SHP77 treated with DMSO at 0.1 percent for 48 hours (cell line): ENCODE results near the gene FASTK.
A peak's percentile ranks its signal among the peaks of the same experiment; 100 is the strongest.

Experiments used
- DNase-seq: peaks from one replicate; lab custom pipeline; 2025; lab: John Stamatoyannopoulos, UW

The FASTK gene

DNA sequence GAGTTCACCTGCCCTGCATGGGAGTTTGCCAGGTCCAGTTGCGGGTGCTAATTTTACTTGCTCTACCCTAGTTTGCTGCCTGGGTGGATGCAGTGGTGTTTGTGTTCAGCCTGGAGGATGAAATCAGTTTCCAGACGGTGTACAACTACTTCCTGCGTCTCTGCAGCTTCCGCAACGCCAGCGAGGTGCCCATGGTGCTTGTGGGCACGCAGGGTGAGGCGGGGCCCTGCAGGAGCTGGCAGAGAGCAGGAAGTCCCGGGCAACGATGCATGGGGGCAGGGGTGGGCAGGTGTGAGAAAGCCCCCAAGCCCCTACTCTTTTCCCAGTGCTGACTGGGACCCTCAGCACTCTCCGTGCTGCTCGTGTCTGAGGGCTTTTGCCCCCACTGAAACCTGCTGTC, 37.0 kb upstream of the FASTK start:
- no peak for DNase-seq

DNA sequence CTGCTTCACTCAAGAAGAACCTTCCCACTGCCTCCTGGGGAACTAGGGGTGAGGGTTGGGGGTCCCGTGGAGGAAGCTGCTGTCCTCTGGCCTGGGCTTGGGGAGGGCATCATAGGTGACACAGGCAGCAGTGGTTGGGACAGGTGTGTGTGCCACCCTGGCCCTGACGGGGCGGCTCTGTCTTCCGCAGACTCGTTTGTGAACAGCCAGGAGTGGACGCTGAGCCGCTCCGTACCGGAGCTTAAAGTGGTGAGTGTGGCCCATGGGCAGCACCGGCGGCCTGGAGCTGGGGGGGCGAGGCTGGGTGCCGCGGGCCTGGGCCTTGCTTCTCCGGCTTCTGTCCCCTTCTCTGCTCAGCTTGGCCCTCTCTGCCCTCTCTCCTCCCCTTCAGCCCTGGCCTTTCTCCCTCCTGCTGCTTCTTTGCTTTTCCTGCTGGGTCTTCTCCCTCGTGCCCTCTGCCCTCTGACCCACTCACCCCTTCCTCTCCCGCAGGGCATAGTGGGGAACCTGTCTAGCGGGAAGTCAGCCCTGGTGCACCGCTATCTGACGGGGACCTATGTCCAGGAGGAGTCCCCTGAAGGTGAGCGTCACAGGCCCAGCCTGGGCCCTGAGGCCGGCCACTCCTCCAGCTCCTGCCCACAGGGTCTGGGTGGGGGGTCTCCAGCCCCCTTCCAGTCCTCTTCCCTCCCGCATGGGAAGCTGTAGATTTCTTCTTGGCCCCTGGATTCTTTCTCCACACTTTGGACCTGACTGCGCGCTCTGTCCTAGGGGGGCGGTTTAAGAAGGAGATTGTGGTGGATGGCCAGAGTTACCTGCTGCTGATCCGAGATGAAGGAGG, 36.2 kb upstream of the FASTK start:
- DNase-seq: no peak

DNA sequence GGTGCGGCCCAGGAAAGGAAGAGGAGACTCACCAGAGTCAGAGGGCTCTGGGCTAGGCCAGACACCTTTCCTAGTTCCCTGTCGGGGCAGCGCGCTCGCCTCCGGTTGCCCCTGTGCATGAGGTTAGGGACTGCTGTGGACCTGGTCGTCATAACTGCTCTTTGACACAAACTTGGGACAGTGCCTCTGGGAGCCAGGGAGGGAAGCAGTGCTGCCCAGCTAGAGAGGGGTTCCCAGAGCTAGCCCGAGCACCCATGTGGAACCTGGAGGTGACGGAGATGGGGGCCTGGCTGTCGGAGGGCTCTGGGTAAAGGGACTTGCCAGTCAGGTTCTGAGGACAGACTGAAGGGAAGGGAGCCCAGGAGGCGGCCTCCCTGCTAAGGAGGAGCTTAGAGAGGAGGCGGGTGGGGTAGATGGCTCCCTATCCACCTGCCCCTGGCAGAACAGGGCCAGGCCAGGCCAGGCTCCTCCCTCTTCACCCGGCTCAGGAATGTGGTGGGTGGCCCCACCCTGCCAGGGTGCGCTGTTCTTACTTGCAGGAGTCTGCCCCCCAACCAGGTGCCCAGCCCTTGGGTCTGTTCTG, 35.3 kb upstream of the FASTK start:
- no peak for DNase-seq

DNA sequence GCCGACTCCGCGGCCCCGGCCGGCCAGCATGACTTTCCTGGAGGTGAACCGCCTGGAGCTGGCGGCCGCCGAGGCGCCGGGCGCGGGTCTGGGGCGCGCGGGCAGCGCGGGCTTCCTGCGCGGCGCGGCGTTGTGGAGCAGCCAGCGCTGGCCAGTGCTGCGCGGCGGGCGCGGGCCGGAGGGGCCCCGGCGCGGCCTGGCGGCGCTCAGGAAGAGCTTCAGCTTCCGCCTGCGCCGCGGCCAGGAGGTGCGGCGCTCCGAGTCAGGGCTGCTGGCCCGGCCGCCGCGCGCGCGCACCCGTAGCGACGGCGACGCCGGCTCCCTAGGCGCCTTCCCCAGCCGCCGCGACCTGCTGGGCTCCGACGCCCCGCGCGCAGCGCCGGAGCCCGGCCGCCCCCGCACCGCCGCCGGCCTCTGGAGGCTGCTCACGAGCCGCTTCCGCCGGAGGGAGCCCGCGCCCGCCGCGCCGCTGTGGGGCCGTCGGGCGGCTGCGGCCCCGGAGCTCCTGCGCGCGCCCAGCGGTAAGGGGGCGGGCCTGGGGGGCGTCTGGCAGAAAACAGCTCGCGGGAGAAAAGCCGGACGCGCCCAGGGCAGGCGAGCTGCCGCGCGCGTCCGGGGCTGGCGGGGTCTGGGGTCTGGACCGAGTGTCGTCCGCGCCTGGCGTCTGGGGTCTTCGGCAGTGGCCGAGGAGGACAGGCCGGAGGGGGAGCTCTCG, 34.7 kb upstream of the FASTK start:
- no peak for DNase-seq

DNA sequence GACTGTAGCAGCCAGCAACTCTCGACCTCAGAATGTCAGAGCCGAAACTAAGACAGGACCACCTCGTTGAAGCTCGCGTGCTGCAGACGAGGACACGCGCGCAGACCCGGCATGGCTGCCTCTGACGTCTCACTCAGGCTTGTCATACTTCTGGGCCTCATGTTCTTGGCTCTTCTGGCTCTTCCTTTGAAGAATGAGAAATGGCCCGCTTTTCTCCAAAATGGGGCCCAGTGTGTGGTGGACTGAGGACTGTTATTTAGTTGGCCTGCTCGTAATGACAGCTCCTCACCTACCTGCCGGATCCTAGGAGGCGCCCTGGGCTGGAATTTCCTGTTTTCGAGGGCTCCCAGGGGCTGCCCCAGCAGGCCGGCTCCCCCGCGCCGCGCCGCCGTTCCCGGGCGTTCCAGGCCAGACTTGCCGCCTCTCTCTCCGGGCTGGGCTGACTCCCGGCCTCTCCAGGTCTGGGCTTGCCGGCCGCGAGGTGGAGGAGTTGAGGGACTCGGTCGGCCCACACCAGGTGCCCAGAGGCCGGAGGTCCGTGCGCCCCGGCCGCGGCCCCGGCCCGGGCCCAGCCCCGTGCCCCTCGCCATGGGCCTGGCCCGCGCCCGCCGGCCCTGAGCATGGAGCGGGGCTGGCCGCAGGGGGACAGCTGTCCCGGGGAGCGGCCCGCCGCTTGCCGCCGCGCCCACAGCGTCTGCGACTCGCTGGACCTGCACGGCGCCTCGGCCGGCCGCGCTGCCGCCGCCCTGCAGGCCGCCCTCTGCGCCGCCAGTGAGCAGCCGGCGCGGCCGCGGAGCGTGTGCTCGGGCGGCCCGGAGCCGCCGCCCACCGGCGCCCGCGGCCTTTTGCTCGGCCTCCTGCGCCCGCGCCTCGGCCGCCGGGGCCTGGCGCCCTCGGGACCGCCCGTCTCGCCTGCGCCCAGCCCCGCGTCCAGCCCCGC, 33.8 kb upstream of the FASTK start:
- DNase-seq: no peak

DNA sequence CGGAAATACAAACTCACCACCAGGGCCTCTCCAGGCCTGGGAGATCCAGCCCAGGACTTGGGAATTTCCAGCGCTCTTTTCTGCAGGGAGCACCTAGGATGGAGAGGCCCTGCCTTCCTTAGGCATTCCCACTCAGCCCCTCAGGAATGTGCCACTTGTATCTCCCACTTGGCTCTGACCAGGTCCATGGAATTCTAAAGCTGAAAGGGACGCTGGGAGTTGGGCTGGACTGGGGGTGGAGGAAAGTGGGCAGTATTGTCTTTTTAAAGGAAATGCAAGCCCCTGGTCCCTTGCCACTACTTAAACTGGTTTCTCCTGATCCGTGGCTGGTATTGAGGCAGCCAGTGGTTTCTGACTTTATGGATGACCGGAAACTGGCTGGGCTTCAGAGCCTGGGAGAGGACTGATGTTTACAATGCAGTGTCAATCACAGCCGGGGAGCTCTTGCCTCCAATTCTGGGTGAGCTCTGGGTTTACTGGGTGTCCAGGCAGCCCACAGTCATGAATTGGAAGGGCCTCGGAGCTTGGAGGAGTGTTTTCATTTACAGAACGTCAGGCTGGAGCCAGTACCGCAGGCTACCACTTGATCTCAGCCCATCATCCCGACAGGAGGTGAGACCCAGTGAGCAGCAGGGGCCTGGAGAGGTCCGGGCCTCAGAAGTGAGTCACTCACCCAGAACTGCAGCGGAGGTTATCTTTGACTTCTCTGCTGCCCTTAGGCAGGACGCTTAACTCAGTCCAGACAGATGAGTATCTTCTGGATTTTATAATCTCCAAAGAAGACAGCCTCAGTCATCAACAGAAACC, 32.9 kb upstream of the FASTK start:
- DNase-seq: no peak

DNA sequence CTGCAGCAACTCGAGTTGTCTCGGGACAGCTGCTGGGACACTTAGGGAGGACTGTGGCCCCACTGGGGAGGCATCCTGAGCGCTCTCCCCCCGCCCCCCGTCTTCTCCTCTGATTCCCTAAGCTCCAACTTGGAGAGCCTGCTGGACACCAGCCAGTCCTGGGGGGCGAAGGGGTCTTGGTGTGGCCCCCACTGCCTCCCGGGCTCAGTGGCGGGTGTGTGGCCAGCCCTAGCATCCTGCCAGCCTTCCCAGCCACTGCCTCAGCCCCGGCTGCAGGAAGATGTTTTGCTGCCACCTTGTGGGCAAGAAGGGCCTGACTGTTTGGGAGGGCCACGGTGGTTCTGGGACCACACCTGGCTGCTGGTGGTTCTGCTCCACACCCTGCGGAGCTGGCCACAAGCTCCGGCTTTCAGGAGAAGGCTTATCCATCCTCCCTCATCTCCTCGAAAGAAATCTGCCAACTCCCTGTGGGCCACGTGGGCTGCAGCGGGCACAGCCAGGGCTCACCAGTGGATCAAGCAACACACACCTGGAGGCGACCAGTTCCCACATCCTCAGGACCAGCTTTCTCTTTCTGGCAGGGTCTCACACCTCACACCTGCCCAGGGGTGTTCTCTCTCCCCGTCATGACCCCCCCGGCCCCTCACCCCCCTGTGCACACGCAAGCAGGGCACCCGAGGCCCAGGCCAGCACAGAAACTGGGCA, 30.5 kb upstream of the FASTK start:
- peak; percentile 10 for DNase-seq

DNA sequence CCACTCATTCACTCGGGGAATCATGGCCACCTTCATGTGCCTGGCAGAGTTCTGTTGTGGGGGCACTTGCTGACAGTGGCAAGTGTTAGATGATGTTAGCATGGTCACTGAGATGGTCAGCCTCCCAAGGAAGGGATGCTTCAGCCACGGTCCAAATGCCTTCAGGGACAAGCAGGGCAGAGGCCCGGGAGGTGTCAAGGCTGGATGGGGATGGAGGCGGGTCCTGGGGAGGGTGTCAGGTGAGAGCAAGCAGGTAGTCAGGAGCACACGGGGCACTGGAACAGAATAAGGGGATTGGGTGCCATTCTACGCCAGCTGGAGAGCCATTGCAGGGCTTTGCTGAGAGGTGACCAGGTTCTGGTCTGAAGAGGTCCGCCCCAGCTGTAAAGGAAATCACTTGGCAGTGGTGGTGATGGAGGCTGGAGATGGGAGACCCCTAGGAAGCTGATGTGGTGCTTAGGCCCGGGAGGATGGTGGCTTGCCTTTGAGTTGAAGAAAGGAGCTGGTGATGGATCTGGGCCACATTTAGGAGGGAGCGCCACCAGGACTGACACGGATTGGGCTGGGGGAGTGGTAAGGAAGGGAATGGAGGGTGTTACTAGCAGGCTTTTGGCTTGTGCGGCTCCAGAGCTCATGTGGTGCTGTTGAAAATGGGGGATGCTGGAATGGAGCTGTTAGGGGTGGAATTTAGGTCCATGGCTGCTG, 29.8 kb upstream of the FASTK start:
- DNase-seq: no peak

DNA sequence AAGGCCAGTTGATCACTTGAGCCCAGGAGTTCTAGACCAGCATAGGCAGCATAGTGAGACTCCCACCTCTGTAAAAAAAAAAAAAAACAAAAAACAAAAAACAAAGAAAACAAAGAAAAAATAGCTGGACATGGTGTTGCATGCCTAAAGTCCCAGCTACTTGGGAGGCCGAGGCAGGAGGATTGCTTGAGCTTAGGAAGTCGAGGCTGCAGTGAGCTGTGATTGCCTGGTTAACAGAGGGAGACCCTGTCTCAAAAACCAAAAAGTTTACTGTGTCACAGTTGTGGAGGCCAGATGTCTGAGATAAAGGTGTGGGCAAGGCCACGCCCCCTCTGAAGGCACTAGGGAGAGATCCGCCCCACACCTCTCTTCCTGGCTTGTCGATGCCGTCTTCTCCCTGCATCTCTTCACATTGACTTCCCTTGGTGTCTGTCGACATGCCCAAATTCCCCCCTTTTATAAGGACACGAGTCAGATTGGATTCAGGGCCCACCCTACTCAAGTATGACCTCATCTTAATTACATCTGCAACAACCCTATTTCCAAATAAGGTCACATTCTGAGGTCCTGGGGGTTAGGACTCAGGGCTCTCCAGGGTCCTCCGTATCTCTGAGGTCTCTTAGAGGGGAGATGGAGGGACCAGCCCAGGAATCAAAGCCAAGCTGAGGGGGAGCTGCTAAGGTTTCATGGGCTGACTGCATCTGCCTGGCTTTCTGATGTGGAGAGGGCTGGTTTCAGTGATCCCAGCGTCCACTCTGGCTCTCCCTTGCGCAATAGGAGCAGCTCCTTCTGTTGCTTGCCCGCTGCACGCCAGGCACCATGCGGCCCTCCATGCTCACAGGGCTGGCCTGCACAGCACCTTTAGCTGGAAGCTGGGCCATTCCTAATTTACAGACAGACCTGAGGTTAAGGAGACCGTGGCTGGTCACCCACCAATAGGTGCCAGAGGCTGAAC, 28.8 kb upstream of the FASTK start:
- no peak for DNase-seq

DNA sequence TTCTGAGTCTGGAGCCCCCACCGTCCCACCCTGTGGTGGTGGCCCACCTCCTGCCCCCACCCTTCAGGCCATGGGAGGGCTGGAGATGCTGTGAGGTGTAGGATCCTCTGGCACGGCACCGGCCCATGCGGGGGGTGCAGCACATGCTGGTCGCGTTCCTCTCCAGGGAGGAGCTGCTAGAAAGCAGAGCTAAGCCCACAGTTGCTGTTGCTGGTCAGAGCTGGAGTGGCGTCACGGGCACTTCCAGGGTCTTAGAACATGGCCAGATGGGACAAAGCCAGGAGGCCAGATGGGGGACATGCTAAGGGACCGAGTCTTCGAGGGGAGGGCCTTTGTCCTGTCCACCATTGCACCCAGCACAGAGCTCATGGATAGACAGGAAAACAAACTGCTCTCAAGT, 27.3 kb upstream of the FASTK start:
- no peak for DNase-seq

DNA sequence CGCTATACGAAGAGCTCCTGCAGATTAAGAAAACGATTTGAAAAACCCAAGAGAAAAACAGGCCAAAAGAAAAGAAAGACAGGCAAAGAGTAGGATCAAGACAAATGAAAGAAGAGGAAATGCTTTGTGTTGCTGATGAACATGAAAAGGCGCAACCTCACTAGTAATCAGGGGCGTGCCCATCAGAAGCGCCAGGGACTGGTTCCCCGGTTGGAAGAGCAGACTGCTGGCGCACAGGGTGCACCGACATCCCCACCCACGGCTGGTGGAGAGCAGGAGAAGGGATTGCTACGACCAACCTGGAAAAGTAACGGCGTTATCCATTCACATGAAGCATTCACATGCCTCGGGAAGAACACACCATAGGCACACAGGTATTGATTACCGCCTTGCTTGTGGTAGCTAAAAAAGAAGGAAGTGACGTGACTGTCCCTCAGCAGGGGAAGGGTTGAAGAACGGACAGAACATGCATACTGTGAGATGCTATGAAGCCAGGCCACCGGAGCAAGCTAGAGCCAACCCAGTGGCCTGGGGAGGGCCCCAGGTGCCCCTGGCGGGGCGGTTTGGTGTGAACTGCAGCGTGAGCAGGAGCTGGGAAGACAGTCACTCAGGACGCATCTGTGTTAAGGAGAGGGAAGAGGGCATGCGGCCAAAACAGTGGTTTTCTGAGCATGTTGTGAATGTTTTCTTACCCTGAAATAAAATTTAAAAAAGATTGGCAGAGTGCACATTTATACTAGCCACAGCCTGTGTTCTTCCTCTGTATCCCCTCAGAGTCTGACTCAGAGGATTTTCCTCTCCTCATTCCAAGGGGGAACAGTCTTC, 24.0 kb upstream of the FASTK start:
- DNase-seq: no peak

DNA sequence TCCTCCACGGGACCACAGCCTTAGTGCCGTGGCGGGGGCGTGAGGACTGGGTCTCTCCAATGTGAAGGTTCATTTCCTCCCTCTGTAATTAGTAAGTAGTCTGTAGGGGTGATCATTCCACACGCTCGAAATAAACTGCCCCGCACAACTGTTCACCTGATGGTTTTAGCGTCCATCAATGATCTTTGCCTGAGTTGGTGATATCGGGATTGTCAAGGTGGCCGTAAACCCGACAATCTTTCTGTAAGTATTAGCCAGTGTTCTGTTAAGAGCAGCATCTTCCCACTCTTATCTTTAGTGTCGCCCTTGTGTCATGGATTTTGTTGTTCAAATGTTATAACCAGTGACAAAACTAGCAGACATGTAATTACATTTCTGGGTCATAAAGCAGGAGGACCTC, 23.4 kb upstream of the FASTK start:
- DNase-seq: no peak

DNA sequence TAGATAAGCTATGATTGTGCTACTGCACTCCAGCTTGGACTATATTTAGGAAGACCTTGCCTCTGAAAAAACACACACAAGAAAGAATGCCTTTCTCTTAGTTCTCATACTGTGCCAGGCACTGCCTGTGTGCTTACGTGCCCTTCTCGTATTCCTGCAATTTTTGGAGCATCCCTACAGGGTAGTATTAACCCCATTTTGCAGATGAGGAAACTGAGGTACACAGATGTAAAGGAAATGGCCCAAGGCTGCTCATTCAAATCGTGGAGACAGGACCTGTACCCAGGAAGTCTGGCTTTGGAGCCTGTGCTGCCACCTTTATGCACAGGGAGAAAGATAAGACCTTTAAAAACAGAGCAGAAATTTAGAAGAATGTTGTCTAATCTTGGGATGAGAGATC, 22.4 kb upstream of the FASTK start:
- no peak for DNase-seq

DNA sequence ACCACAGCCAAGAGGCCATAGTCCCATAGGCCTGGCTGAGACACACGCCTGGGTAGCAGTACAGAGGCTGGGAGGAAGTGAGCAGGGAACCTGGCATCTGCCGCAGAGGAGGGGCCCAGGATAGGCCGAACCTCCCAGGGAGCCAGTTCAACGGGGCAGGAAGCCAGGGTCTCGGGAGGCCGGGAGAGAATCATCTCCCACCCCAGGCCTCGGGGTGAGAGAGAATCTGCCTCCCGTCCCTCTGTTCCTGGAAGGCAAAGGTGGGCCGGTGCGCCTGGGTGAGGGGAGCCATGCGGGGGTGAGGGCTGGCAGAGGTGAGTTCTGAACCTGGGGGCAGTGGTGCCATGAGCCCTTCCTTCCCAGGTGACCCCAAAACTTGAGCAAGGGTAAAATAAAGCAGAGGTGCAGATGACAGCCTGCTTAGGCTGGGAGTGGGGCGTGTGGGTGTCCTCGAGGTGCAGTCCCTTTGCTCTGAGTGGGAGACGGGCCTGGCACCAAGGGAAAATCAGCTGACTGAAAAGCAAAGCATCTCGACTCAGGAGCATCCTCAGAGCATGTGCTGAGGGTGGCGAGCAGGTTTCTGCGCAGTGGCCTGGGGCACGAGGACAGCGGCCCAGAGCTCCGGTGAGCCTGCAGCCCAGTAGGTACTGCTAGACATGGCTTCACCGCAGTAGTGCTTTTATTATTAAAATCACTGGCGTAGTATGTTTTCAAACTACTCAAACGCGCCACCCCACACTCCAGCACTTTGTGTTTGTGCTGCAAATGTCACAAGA, 21.2 kb upstream of the FASTK start:
- DNase-seq: no peak

DNA sequence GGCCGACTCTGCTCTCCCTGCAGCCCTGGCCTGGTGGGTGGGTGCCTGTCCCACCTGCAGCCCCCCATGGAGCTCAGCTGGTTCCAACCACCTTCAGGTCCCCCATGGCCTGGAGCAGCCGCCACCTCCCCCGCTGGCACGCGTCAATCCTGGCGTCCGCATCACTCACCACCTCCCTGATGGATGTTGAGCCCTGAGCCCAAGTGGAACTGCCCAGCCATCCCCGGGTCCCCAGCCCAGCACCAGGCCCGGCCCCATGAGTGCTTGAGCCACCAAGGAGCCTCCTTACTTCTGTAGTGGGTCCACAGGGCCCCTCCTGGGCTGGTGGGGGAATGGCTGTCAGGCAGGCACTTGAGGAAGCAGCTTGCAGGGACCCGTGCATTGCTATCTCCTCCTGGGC, 20.3 kb upstream of the FASTK start:
- DNase-seq: no peak

DNA sequence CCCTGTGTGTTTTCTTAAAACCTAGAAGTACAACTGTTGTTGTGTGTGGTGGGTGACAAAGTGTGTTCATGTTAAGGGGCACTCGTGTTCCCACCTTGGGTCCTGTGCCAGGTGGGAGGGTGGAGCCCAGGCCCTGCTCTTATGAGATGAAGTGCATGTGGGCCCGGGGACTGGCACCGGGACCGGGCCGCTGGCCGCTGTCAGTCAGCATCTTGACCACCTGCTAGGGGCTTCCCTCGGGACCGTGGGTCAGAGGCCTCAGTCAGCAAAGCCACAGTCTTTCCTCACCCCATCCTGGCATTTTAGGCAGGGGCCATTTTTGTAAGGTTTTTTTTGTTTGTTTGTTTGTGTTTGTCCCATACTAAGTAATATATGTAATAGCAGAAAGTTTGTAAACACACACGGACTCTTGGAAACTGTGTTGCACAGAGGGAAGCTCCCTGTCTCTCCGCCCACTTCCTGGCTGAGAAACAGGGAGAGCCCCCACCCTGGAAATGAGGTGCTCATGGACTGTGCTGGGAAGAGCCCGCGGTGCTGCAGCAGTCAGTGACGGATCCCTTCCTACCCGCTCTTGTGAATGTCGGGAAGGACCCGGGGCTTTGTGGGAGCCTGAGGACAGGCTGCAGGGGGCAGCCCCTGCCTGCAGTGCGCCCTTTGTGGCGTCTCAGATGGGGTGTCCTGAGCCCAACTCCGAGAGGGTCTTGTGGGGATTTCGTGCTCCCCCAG, 19.0 kb upstream of the FASTK start:
- no peak for DNase-seq
